AG20443 (cell line): ENCODE measurements around the gene TTF2.
"Not testable (repeated sequence)": the region's sequence is repeated elsewhere in the genome, so short reads cannot be mapped to it uniquely, and the experiment has no call there.

Experiments used
- DNase-seq: peaks from one replicate; pipeline ENCODE4 v3.0.0; 2012; ENCODE audit warnings: low spot score, mixed read lengths

Gene TTF2

GRCh38 chr1:117093870-117094621 is 33.9 kb downstream of the TTF2 start:
- DNase-seq, result peak; percentile 60

- peak; percentile 51 for DNase-seq
These were observed 34.9 kb downstream of the TTF2 start for GRCh38 chr1:117094841-117095604.

- no peak for DNase-seq
These were observed 36.9 kb downstream of the TTF2 start for GRCh38 chr1:117096951-117097408.

- no peak for DNase-seq
These were observed 37.3 kb downstream of the TTF2 start for GRCh38 chr1:117097443-117097842.

- no peak for DNase-seq
These were observed 38.3 kb downstream of the TTF2 start for GRCh38 chr1:117098287-117098890.

- no peak for DNase-seq
These were observed 41.2 kb downstream of the TTF2 start for GRCh38 chr1:117101334-117101733.

GRCh38 chr1:117101858-117102257 is 41.7 kb downstream of the TTF2 start:
- not testable (repeated sequence) for DNase-seq

GRCh38 chr1:117104986-117105385 is 44.9 kb downstream of the TTF2 start:
- peak; percentile 17 for DNase-seq

- DNase-seq, result no peak
These were observed 45.6 kb downstream of the TTF2 start for GRCh38 chr1:117105722-117106121.

- no peak for DNase-seq
These were observed 46.4 kb downstream of the TTF2 start for GRCh38 chr1:117106478-117106877.

- DNase-seq, result no peak
These were observed 47.2 kb downstream of the TTF2 start for GRCh38 chr1:117107364-117107763.

- no peak for DNase-seq
These were observed 50.6 kb downstream of the TTF2 start for GRCh38 chr1:117110774-117111173.

- DNase-seq, result no peak
These were observed 52.1 kb downstream of the TTF2 start for GRCh38 chr1:117112047-117112717.

GRCh38 chr1:117113199-117113598 is 53.1 kb downstream of the TTF2 start:
- no peak for DNase-seq

GRCh38 chr1:117114877-117115276 is 54.8 kb downstream of the TTF2 start:
- no peak for DNase-seq

GRCh38 chr1:117116090-117116783 is 56.1 kb downstream of the TTF2 start:
- DNase-seq, result no peak

- no peak for DNase-seq
These were observed 56.6 kb downstream of the TTF2 start for GRCh38 chr1:117116784-117117130.

- DNase-seq, result no peak
These were observed 57.6 kb downstream of the TTF2 start for GRCh38 chr1:117117697-117118096.

- DNase-seq, result no peak
These were observed 58.0 kb downstream of the TTF2 start for GRCh38 chr1:117118137-117118536.

GRCh38 chr1:117119144-117119543 is 59.0 kb downstream of the TTF2 start:
- DNase-seq, result not testable (repeated sequence)

GRCh38 chr1:117120774-117121588 is 60.9 kb downstream of the TTF2 start:
- DNase-seq, result no peak
